Right ventricle myocardium inferior (tissue), 1 donor: ENCODE measurements around the gene FLNB. TPM values are rescaled to one million over a fixed set of nuclear protein-coding genes. Genes with fewer than 3 reads are reported as not detected.

Source experiments
- ATAC-seq: fragments of 200-7000 bp; cut with Tn5 transposase; one replicate; pipeline ENCODE4 v1.9.1; 2020; ENCODE audit warnings: mild to moderate bottlenecking, moderate library complexity
- DNase-seq: peaks from one replicate; pipeline ENCODE4 v3.0.0; 2021; ENCODE audit errors: missing footprints
- intact Hi-C: fragments of 100-400 bp; cut with DNase I; formaldehyde crosslinking; loops from one replicate; pipeline ENCODE4 v1.11.0; 2022
- total RNA-seq: library from RNA; stranded (reverse); fragmentation: NEBNext Ultra II Directional; extraction: Animal tissue kit (Norgen Biotek cat#: 25700); gene quantifications from one replicate; pipeline ENCODE4 v1.2.1, GENCODE V29; 2021
- donor health status: DM: no; HTN: yes; CAD: no; lungs with severe emphysema.

The FLNB gene
- total RNA-seq, 1 donor from 2014 or later = 32.1 TPM

DNA sequence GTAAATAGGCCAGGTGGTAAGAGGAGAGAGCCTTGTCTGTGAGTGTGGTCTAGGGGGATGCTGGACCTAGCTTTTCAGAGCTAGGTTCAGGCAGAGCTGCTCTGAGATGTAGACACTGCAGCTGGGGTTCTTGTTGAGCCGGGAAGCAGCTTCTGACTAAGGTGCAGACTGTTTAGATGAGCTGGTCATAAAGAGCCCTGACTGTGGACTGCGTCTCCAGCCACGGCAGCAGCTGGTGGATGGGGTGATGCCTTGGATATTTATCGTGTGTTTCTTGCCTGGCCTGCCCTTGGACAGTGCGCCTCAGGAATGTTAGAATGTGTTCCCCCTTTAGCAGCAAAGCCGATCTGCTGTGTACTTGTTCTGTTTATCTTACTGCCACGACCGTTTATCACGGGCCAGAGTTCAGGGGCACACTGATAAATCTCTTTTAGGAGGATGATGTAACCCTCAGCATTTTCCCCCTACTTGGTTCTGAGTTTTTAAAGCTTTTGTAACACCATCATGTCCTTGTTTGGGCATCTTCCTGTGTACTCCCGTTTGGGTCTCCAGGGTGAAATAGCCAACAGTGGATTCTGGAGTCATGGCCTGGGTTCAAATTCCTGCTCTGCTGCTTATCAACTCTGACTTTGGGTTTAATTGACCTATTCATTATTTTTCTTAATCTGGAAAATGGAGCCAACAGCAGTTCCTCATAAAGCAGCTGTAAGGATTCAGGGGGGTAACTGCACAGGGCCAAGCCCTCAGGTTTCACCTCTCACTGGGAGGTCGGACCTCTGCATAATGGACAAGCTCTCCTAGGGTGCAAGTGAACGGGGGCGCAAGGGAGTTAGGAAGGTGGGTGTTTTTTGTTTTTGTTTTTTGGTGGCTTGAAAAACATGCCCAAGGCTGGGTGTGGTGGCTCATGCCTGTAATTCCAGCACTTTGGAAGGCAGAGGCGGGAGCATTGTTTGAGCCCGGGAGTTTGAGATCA is 51.4 kb downstream of the FLNB start:
- intact Hi-C loops = no loop called here
- DNase-seq (no peak), ATAC-seq (peak; percentile 47)

DNA sequence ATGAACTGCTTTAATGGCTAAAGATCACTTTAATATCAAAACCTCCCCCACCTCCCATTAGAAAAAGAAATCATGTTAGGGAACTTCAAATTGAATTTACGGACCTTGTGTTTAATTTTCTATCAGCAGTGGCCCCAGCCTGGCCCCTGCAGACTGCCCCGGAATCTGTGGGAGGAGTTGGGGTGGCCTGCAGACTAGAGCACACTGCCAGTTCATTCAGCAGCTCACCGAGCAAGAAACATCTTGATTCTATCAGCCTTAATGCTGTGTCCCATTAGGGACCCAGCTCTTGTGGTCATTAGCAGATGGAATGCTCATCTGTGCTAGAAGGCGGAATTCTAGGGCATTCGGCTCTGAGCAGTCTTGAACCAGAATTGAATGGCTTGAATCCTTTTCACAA is 54.2 kb downstream of the FLNB start:
- DNase-seq (no peak), ATAC-seq (peak; percentile 52)
- intact Hi-C loops = no loop called here

DNA sequence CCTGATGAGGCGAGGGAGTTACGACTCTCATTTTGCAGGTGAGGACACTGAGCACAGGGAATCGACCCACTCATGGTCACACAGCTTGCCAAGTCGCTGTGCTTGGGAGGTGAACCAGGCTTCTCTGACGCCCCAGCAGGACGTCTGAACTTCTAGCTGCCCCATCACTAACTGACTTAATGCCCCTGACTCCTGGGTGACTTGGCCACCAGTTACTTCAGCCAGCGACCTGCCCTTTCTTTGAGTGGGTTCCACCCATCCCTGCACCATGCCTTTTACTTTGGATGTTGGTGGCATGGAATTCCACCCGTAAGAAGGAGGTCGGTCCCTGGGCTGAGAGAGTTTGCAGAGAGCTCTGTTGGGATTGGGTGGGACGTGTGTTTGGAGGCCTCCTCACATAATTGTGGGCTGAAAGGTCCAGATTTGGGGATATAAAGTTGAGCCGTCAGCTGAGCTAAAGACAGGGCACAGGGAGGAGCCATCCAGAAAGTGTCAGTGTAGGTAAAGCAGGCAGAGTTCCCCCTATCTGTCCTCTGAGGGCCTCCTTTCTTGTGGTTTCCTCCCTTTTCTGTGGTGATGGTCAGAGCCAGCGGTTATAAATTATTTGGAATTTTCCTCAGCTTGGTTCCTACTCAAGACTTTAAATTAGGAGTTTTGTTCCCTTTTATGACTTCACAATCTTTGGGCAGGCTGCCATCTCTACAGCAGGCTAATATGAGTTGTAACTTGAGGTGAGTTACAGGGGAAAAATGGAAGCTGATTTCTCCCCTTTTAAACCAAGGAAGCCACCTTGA is 55.0 kb downstream of the FLNB start:
- intact Hi-C loops = no loop called here
- ATAC-seq (no peak), DNase-seq (no peak)

DNA sequence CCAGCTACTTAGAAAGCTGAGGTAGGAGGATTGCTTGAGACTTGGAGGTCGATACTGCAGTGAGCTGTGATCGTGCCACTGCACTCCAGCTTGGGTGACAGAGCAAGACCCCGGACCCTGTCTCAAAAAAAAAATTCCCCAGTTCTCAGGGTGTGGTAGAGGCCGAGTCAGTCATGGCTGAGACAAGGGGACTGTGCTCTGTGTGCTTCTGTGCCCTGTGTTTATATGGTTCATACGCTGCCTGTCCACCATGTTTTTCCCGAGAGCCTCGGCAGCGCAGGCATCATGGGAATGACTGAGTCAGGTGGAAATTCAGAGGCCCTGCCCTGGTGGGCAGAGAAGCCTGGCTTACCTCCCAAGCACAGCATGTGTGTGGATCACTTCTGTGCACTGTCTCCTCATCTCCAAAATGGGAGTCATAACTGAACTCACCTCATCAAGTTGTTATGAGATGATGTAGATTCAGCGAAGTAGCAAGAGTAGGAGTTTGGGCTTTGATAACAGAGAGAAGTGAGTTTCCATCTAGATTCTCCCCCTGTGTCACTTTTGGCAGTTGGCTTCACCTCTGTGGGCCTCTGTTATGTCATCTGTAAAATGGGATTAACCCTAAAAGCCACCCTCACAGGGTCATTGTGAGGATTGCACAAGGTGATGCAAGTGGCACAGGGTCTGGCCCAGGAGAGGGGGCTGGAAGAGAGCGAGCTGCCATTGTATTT is 56.9 kb downstream of the FLNB start:
- no peak for DNase-seq
- no peak for ATAC-seq
- intact Hi-C loops = no loop called here

DNA sequence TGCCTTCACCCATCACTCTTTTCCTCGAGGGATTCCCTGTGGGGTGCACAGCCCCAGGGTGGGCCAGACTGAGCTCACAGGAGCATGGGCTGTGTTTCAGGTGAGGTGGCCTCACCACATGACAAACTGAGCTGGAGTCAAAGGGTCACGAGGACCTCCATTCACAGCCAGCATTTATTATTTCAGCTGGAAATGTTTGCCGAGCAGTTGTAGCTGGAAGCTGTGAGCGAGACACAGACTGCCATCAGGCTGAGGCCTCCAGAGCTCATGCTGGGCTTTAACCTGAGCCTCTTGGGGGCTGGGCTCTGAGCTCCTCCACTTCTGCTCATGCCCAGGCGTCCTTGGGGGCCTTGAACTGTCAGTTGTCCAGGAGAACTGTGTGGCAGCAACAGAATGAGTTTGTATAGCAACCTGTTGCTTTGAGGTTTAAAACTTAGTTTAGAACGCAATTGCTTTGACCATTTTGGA is 57.5 kb downstream of the FLNB start:
- DNase-seq (no peak), ATAC-seq (no peak)

DNA sequence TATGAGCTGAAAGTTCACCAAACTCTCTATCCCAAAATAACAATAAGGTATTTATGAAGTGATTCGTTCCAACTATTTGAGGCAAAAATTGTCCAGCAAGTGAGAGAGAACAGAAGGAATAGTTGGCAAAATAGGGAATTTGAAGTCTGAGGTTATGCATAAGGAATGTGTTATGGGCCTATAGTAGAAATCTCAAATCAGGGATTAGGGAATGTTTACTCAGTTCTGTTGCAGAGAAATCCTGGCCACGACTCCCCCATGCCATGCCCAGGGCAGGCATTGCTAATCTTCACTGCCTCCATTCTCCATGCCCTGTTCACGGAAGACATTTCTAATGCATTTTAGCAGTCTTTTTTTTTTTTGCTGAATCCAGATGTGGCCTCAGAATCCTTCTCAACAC is 58.6 kb downstream of the FLNB start:
- no peak for DNase-seq
- intact Hi-C loops = no loop called here
- ATAC-seq = no peak

More for the DNA sequence above, 57.5 kb downstream of the FLNB start:
- intact Hi-C loops = no loop called here

DNA sequence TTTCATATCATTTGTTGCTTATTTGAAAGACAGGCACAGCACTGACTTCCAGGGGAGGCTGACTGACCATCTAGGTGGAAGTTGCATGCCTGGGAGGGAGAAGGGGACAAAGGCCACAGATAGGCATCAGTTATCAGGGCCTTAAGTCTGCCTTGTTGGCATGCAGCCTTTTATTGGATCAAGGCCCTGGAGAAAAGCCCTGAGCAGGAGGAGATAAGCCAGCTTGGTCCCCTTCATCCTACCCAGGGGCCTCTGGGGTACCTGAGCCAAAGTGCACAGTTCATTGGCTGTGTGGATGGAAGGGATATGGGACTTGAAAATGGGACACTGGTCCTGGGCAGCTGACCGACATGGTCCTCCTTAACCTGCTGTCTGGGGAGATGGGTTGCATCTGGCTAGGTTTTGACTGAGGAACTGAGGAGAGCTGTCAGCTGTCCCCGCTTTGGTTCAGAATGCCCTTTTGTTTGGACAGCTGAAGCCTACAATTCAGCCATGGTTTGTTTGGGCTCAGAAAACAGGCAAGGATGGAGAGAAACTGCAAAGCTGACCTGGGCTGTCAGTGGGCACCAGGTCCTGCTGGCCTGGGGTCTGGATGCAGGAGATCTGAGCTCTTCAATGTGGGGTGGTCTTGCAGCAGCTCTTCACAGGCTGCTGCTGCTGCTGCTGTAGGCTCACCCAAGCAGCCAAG is 60.0 kb downstream of the FLNB start:
- DNase-seq (no peak), ATAC-seq (no peak)
- intact Hi-C loops = no loop called here

DNA sequence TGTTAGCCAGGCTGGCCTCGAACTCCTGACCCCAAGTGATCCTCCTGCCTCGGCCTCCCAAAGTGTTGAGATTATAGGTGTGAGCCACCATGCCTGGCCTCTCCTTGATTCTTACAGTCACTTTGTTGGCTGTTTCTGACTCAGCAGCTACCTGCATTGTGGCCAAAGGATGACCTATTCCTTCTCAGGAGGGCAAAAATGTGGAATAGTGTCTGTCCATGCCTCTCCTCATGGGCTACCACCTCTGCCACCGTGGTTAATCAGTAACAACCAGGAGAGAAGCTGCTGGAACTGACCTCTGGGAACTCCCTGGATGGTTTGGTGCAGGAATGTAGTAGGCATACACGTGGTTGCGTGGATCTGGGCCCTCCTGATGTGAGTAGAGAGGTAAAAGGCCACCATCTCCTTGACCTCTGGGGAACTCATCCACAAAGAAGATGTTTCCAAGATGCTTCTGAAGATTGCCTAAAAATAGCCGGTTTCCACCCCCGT is 63.3 kb downstream of the FLNB start:
- intact Hi-C loops = no loop called here
- no peak for DNase-seq
- no peak for ATAC-seq

DNA sequence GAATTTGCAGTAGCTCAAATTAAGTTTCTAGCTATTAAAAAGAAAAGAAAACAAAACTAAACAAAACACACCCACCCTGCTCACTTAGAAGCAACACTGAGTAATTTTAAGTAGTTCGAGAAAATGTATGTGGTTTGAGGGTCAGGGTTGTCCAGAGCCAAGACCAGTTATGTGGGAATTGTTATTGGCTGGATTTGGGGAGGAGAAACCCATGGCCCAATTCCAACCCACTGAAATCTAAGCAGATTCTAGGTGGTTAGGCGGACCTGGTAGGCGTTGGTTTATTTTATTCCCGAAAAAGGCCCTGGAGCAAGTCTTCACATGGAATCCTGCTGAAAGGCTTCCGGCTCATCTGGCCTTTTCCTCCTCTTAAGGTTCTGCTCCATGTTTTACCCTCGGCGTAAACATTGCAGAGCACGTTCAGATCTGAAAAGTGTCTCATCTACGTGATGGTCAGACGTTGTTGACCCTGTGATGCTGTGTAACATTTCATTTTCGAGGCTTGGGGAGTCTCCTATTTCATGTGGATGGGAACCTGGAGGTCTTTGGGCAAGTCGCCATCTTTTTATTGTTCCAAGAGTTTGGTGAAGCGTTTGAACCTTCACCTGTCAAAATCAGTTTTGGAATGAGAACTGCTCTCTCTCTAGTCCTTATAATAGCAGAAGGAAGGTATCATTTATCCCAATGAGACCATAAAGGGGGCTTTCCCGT is 64.0 kb downstream of the FLNB start:
- ATAC-seq = no peak
- DNase-seq = no peak
- intact Hi-C loops = no loop called here

DNA sequence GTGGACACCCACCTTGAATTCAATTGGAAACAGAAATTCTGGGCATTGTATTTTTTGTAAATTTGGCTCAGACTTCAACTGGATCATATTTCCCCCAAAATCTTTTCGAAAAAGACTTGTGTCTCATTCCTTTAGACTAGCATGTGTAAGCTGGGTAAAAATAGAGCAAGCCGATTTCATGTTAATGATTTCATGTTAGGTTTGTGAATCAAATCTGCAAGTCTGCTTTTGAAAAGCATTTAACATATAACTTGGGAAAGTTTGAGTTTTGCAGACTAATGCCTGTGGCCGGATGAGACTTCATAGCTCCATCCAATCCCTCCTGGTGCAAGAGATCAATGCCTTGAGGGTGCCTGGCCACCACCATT is 64.5 kb downstream of the FLNB start:
- intact Hi-C loops = no loop called here
- no peak for DNase-seq
- no peak for ATAC-seq

DNA sequence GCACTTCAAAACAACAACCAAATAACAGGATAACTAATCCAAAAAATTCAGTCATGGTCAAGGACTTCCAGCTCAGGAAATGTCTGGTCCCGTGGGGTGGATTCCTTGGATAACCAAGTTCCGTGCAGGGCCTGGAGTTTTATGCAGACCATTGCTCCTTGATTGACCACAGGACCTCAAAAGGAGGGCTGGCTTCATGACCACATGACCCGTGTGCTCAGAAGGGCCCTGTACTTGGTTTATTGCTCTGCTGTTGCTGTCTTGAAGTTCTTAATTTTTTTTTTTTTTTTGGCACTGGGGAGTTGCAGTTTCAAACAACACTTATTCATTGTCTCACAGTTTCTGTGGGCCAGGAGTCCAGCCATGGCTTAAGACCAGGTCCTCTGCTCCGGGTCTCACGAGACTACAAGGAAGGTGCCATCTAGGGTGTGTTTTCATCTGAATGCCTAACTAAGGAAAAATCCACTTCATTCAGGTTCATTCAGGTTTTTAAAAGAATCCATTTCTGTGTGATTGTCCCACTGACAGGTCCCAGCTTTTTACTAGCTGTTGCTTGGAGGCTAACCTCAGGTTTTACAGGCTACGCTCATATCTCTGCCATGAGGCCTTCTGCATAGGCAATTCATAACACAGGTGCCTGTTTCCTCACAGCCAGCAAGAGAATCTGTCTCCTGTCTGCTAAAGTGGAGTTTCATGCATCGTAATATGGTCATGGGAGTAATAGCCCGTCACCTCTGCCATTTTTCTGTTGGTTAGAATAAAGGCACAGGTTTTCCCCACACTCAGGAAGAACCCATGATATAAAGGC is 65.3 kb downstream of the FLNB start:
- ATAC-seq (no peak), DNase-seq (no peak)
- intact Hi-C loops = no loop called here

DNA sequence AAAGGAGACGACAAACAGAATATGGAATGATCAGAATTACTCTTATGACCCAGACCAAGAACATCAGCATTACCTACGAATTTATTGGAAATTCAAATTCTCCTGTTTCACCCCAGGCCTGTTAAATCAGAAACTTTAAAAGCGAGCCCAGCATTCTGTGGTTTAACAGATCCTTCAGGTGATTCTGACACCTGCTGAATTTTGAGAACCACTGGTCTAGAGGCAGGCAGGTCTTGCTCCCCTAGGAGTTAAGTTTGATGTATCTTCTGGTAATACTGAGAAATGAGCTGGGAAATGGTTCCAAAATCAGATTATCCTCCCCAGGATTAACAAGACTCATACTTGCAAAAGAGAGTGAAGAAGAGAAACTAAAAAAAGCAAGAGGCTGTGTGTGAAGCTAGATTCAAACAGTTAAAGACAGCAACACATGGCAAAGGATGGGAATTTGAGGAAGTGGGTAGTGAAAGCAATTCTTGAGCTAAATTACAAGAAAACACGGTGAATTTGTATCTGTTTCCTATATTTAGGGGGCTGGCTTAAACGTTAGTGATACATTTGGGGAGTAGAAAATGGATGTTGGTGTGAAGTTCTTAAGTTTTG is 66.0 kb downstream of the FLNB start:
- intact Hi-C loops = no loop called here
- no peak for ATAC-seq

DNA sequence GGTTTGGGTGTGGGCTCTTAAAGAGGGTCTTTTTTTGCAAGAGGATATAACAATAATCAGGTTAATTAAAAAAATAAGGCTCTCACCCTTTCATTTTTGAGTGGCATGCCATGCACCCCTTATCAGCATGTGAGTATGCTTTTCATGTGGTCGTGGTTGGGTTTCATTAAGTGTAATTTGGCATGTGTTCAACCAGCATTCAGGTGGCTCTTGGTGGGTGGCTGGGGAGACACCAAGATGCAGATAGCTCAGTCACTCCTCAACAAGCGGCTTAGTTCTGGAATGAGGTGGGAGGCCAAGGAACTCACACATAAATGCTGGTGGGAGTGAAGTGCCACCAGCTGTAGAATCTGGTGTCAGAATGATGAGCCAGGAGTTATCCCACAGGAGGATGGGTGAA is 66.8 kb downstream of the FLNB start:
- no peak for ATAC-seq
- no peak for DNase-seq
- intact Hi-C loops = no loop called here

More for the DNA sequence above, 66.0 kb downstream of the FLNB start:
- DNase-seq = no peak

DNA sequence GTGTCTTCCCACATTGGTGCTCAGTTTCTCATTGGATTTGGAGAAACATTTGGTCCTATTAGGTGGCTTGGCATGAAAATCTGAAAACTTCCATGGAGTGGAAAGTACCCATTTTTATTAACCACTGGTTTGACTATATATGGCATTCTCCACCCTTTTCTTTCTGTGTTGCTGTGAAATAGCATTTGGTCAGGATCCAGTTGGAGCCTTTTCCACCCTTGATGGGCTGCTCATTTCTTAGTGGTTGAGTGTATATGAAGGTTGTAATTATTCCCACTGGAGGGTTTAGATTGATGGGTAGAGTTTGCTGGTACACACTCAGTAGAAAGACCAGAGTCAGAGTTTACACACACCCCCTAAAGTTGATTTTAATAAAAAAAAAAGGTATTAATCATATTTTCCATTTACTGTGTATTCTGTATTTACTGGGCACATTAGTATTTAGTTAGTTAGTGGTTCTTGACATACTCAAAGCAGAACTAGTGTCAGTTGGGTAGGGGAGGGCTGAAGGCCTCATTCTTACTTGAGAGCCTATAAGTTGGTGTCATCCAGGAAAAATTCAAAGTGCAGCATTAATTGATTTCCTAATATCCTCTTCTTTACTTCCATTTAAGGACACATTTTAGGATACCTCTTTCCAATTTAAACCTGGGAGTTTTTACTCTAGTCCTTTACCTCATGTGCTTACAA is 69.5 kb downstream of the FLNB start:
- ATAC-seq = no peak
- intact Hi-C loops = no loop called here
- no peak for DNase-seq

DNA sequence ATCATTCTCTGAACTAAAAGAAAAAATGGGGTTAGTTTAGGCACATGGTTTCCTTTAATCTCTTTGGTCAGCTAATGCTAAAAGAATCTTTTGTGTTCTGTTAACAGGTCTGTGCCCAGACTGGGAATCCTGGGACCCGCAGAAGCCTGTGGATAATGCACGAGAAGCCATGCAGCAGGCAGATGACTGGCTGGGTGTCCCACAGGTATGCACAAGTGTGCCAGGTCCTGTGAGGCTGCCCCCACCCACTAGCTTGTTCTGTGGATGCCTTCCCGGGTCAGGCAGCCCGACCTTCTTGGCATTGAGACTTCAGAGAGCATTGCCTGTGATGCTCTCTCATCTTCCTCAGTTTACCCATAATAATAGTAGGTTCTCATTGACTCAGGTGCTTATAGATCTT is 70.4 kb downstream of the FLNB start:
- intact Hi-C loops = no loop called here
- DNase-seq = no peak
- ATAC-seq = no peak

DNA sequence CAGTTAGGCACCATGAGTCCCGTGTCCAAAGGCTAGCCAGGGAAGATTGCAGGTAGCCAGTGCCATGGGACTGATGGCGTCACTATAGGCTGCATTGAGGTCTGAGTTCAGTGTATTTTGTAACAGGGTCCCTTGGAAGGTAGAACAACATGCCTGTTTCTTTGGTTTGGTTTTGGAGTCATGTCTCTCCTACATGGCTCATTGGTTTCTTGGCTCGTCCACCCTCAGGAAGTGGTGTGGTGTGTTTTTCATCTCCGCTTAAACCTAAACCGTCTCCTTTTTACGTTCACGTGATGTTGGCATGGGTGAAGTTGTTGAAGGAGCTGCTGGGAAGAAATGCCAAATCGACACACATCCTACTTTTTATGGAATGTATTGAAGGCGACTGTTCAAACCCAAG is 71.6 kb downstream of the FLNB start:
- ATAC-seq (no peak), DNase-seq (no peak)
- intact Hi-C loops = no loop called here
